ENCODE measurements around the gene DNAJB9.

DNAJB9 gene

DNA sequence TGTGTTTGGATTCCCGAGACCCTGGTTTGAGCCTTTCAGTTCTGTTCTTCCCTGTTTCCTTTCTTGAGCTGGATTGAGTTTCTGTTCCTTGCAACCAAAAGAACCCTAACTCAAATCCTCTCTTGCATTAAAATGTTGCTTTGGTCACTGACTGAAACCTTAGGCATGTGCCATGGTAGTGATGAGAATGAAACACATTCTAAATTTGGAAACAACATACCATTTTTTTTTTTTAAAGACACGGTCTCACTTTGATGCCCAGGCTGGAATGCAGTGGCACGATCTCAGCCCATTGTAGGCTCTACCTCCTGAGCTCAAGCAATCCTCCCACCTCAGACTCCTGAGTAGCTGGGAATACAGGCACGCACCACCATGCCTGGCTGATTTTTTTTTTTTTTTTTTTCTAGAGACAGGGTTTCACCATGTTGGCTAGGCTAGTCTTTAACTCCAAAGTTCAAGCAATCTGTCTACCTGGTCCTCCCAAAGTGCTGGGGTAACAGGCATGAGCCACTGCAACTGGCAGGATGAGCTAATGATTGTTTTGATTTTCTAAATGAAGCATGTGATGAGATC lies 8.5 kb upstream of the DNAJB9 start:
- in situ Hi-C loops (cut with MboI; ENCODE audit: low pct_unique_long_range_greater_than_20kb, low sequenced_read_pairs), result no loop called here
- no peak for DNase-seq

DNA sequence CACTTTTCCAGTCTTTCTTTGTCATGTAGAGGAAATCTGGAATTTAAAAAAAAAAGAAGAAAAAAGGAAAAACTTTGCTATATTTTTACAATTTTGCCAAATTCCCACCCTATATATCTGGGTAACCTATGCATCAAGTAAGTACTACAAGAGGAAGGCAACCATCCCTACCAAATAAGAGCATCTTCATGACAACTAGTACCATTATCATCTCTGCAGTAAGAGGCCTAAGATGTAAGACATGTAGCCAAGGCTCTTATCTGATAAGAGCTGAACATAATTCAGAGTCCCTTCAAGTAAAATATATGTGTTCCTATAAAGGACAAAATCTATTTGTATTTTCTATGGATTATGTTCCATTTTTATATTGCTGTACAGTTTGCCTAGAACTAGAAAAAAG lies 3.7 kb upstream of the DNAJB9 start:
- no peak for DNase-seq
- in situ Hi-C loops (cut with MboI; ENCODE audit: low pct_unique_long_range_greater_than_20kb, low sequenced_read_pairs), result no loop called here

DNA sequence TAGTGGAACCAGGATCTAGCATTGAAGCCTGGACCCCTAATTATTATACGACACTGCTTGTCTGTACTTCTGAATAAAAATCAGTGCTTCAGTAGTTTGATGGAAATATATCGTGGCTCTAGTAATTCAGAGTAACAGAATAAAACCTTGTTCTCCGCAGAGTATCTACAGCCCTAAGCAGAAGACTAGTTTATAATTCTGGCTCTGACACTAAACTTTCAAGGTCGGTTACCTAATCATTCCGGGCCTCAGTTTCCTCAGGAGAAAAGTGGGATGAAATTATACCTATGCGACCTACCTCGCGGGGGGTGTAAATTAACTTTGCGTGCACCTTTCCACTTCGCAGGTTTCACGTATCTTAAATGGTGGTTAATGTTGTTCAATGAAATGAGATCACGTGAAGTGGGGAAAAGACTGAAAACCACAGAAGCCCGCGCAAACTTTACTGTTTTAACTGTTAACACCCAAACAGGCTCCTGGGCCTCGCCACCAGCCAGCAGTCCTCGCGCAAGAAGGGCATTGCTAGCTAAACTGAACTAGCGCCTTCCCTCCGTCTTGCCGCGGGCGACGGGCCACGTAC lies 783 bp upstream of the DNAJB9 start:
- in situ Hi-C loops (cut with MboI; ENCODE audit: low pct_unique_long_range_greater_than_20kb, low sequenced_read_pairs), result no loop called here

DNA sequence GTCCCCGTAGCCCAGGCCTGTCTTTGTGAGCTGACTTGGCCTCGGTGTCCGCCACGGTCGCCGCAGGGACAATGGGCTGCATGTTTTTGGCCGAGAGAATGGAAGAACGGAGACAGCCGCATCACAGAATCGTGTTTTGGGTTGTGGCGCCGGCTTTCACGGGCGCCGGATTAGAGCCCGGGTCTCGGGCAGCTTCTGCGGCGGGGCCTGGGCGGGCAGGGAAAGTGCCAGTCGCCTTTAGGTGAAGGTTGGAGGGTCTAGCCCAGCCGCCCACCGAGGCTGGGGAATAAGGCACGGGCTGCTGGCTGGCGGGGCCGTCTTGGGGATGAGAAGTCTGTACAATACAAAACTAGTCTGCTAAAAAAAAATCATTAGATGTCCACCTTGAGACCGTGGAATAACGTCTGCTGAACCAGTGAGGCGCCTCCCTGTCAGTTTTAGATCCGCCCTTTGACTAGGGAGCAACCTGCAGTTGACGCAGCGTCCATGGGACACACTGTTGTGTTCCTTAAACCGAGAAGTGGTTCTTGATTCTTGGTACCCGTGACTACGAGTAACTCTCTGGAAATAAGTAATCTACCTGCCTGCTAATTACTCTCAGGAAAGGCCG lies 577 bp downstream of the DNAJB9 start:
- peak; percentile 69 for DNase-seq
- in situ Hi-C loops (cut with MboI; ENCODE audit: low pct_unique_long_range_greater_than_20kb, low sequenced_read_pairs), result no loop called here

More for the DNA sequence above, 783 bp upstream of the DNAJB9 start:
- DNase-seq, result no peak

DNA sequence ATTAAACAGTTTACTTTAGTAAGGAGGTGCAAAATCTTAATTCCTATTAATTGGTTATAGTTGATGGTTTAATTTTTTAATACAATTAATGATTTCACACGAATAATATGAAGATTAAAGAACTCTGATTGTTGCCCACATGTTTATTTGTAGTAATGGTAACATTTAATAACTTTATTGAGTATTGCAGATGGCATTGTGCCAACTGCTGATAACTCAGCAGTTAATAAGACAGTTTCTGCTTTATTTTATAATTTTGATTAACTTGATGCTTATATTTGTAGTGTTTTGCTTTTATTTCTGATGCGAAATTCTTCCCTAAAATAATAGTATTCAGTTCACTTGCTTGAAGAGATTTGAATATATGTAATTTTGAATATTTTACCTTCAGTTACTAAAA lies 2.8 kb downstream of the DNAJB9 start:
- no peak for DNase-seq
- in situ Hi-C loops (cut with MboI; ENCODE audit: low pct_unique_long_range_greater_than_20kb, low sequenced_read_pairs), result no loop called here

DNA sequence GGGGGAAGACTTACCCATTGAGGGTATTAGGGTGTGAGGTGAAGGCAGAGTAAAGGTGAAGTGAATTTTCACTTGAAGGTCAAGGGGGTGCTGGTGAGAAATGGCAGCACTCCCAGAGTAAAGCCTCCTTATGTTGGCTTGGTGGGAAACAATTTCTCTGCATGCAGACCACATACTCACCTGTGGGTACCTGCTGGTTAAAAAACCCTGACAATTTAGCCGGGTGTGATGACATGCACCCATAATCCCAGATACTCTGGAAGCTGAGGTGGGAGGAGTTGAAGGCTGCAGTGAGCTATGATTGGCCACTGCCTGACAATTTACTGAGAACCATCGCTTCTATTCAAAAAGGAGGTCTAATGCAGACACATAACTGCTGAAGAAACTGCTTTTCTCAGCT lies 5.5 kb downstream of the DNAJB9 start:
- no peak for DNase-seq
- in situ Hi-C loops (cut with MboI; ENCODE audit: low pct_unique_long_range_greater_than_20kb, low sequenced_read_pairs), result no loop called here

DNA sequence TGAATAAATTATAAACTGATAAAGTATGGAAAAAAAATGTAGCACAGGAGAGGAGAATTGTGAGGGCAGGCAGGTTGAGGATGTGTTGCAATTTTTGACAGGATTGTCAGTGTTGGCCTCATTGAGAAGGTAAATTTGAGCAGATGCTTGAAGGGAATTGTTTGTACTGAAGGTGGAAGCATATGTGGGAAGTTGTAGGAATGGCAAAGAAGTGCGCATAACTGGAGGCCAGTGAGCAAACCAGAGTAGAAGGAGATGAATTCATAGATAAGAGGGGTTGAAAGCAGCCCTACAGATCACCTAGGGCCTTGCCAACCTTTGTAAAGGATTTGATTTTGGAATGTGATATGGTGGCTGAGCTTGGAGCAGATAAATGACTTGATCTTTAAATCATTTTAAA lies 6.4 kb downstream of the DNAJB9 start:
- no peak for DNase-seq
- in situ Hi-C loops (cut with MboI; ENCODE audit: low pct_unique_long_range_greater_than_20kb, low sequenced_read_pairs), result no loop called here

DNA sequence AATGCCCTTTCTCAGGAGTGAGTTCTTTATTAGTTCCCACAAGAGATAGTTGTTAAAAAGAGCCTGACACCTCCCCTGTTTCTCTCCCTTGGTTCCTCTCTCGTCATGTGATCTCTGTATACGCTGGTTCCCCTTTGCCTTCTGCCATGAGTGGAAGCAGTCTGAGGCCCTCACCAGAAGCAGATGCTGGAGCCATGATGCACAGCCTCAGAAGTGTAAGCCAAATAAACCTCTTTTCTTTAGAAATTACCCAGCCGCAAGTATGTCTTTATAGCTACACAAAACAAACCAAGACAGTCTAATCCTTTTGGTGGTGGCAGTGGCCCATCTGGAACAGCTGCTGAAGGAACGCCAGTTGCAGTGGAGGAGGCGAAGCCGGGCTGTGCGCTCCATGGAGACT lies 9.3 kb downstream of the DNAJB9 start:
- DNase-seq, result no peak
- in situ Hi-C loops (cut with MboI; ENCODE audit: low pct_unique_long_range_greater_than_20kb, low sequenced_read_pairs), result no loop called here

DNA sequence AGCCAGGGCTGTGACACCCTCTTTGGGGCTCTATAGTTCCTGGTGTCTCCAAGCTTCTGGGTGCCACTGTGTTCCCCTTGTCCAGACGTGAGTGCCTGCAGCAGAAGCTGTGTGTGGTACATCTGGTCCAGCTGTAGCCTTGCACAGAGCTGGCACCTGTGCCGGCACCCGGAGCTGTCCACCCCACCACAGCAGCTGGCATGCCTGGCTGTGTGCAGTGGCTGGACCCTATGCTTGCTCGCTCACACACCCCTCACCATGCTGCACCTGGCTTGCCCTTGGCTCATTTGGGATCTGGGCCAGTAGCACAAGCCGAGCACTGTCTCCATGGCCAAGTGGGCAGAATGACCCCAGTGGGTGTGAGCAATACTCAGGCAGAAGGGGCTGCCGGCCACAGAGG lies 10.6 kb downstream of the DNAJB9 start:
- in situ Hi-C loops (cut with MboI; ENCODE audit: low pct_unique_long_range_greater_than_20kb, low sequenced_read_pairs), result no loop called here

DNA sequence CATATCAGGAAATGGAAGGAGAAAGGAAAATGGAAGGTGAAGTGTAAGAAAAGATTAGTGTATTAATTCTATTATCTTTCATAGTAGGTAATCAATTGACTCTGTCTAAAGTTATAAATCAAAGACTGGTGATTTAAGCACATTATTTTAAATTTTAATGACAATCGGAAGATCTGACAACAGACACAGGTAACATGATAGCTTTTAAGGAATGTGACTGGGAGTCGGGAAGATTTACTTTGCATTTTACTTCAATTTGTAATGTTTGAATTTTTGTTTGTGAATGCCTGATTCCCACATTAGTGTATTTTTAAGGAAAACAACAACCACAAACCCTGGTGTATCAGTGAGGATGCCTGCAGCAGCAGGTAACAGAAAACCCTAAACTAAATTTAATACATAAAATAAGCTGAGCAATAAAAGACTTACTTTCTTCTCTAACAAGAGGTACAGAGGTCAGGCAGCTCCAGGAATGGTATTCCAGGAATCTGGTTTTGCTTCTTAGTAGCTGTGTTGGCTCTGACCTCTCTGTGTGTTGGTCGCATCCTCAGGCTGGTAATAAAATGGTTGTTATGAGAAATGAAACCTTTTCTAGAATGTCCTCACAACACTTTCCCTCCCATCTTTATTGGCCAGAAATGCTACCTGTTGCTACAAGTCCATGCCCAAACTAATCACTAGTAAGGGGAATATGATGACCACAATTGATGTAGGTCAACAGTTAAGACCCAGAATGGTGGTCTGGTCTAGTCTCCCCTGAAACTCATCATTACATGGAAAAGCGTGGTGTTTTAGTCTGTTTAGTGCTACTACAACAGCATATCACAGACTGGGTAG lies 12.2 kb downstream of the DNAJB9 start:
- in situ Hi-C loops (cut with MboI; ENCODE audit: low pct_unique_long_range_greater_than_20kb, low sequenced_read_pairs), result no loop called here
- no peak for DNase-seq

More for the DNA sequence above, 10.6 kb downstream of the DNAJB9 start:
- DNase-seq, result no peak

DNA sequence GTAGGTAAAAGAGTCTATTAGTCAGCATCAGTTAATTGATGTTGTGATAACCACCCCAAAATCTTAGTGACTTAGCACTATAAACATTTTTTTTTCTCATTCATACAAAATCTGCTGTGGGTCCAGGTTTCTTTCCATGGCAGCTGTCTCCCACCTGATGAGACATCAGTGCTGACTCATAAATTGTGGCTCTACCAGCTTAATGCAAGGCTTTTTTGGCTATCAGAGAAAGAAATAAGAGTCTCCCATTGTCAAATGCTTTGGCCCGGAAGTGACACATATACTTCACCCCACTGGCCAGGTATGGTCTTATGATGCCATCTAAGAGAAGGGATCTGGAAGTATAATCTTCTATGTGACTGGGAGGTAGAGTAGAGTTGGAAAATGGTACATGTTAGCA lies 14.5 kb downstream of the DNAJB9 start:
- DNase-seq, result no peak
- in situ Hi-C loops (cut with MboI; ENCODE audit: low pct_unique_long_range_greater_than_20kb, low sequenced_read_pairs), result no loop called here

DNA sequence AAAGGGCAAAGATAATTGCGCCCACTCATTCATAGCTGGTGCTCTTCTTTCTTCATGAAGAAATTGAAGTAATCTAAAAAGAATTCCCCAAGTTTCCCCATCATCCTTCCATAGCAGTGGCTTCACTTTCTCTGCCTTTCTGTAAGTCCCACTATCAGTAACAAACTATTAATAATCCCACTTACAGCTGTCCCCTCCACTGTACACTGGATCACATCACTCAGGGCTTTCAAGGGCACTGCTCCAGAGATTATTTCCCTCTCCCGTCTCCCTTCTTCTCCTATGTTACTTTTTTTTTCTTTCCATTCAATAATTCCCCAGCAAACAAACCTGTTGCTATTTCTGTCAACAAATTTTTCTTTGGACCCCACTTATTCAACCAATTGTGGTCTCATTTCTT lies 16.2 kb downstream of the DNAJB9 start:
- in situ Hi-C loops (cut with MboI; ENCODE audit: low pct_unique_long_range_greater_than_20kb, low sequenced_read_pairs), result no loop called here
- DNase-seq, result no peak

DNA sequence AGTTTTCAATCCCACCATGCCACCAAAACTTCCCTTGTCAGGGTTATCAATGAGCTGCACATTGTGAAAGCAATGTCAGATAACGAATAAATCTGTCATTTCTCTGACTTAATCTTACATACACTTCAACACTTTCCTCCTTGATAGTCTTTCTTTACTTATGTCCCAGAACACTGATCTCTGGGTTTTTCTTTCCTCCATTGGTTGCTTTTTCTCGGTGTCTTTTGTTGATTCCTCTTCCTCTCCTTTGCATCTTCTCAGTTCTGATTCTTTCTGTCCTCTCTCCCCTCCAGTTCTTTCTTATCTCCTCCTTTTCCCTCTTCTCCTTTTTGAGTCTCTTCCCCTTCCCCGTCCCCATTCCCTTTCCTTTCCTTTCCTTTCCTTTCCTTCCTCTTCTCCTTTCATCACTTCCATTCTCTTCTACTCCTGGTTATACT lies 16.6 kb downstream of the DNAJB9 start:
- in situ Hi-C loops (cut with MboI; ENCODE audit: low pct_unique_long_range_greater_than_20kb, low sequenced_read_pairs), result no loop called here
- no peak for DNase-seq

DNA sequence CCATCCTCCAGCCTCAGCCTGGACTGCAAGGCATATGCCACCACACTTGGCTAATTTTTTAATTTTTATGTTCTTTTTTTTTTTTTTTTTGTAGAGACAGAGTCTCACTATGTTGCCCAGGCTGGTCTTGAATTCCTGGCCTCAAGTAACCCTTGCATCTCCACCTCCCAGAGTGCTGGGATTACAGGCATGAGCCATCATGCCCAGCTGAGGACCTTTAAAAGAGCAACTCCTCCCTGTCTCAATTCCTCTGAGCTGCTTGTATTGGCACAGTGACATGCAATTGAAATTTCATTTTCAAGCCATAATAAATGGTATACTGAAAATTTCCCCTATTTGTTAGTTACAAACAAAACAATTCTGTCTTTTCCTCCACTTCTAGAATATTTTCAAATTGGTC lies 19.5 kb downstream of the DNAJB9 start:
- in situ Hi-C loops (cut with MboI; ENCODE audit: low pct_unique_long_range_greater_than_20kb, low sequenced_read_pairs), result no loop called here

DNA sequence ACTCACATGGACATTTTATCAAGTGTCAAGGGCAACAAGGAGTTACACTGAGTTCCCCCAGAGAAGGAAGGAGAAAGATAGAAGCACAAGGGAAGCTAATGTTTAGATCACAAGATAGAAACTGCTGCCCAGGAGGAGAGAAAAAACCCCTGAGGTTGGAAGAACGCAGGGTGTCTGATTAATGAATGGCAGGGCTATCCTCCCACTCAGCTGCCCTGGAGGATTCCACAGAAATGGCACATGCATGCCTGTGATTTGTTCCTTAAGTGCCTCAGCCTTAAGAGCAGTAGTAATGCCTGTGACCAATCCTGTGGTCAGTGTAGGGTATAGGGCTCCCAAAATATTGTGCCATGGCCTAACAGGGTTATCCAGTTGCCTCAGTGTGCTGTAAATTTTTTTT lies 20.2 kb downstream of the DNAJB9 start:
- in situ Hi-C loops (cut with MboI; ENCODE audit: low pct_unique_long_range_greater_than_20kb, low sequenced_read_pairs), result no loop called here
- DNase-seq, result no peak

More for the DNA sequence above, 19.5 kb downstream of the DNAJB9 start:
- no peak for DNase-seq

DNA sequence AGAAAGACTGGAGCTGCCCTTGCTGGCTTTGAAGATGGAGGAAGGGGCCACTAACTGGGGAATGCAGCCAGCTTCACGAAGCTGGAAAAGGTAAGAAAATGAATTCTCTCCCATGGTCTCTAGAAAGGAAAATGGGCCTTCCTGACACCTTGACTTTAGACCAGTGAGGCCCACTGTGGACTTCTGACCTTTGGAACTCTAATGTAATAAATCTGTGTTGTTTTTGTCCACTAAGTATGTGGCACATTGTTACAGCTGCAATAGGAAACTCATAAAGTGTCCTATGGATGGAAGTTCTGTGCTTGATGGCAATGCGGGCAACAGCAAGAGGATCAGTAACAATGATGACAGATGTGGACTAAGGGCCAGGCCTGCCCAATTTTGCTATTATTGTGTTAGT lies 20.9 kb downstream of the DNAJB9 start:
- DNase-seq, result no peak
- in situ Hi-C loops (cut with MboI; ENCODE audit: low pct_unique_long_range_greater_than_20kb, low sequenced_read_pairs), result no loop called here

DNA sequence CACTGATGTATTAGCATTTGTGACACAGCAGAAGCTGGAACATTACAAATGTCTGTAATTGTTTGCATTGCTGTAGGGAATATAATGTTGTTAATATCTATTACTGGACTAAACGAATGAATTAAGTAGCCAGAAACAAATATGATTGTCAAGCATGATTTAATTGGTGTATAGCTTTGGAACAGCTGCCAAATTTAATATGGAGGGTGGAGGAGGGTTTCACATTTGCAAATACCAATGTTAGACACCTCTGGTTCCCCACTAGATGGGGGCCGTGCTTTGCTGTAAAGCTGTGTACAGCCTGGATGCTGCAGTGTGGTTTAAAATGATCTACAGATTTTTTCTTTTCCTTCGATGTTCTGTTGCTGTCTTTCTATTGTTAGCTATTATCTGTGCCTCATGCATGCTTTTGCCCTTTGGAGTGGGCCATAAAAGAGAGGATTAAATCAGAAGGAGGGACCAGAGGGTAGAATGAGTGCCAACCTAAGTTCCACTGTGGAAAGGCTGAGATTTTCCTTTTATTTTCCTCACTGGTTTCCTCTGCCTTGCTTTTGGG lies 23.1 kb downstream of the DNAJB9 start:
- in situ Hi-C loops (cut with MboI; ENCODE audit: low pct_unique_long_range_greater_than_20kb, low sequenced_read_pairs), result no loop called here
- no peak for DNase-seq

DNA sequence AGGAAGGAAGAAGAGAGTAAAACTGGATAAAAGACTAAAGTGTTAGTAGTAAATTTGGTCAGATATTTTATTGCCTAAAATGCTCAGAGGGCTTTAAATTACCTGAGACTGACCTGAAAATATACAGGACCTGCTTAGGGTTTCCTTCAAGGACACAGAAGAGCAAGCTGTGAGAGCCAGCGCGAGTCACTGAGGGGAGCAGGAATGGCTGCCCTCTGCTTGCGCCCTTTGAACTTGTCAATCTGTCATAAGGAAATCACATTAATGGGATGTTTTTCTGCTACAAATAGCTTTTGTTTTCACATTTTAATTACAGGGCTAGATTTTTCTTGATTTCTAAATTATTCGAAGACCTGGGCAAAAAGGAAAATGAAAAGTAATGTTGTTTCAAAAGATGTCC lies 26.9 kb downstream of the DNAJB9 start:
- in situ Hi-C loops (cut with MboI; ENCODE audit: low pct_unique_long_range_greater_than_20kb, low sequenced_read_pairs), result no loop called here
- DNase-seq, result no peak

DNA sequence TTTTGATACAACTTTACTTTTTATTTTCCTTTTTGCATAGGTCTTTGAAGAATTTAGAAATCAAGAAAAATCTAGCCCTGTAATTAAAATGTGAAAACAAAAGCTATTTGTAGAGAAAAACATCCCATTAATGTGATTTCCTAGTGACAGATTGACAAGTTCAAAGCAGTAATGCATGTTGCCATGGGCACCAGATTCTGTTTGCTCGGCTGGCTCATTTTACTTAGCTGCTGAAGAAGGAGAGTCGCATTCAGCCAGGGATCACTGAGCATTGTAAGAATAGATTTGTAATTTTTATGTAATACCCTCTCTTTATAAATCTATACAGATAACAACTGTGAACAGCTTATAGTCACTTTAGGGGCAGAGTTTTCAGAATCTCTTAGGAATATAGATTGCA lies 28.5 kb downstream of the DNAJB9 start:
- DNase-seq, result no peak
- in situ Hi-C loops (cut with MboI; ENCODE audit: low pct_unique_long_range_greater_than_20kb, low sequenced_read_pairs), result no loop called here

All from KBM-7 (cell line).